ENCODE measurements around the gene FTO.

FTO gene

GRCh38 chr16:54156349-54156748 lies 452.4 kb downstream of the FTO start:
- TF ChIP-seq CTCF (IDR thresholded peaks at IDR 0.05; ENCODE audit: control insufficient read depth, insufficient read depth, low read depth, low read length, missing control alignments), result no peak
- DNase-seq (ENCODE audit: low read depth), result no peak
- no peak overlapping the region for H3K4me3 ChIP-seq (ENCODE audit: control insufficient read depth, low read depth, low read length)

- no peak for DNase-seq (ENCODE audit: low read depth)
- H3K4me3 ChIP-seq (ENCODE audit: control insufficient read depth, low read depth, low read length), result no peak overlapping the region
- no peak for TF ChIP-seq CTCF (IDR thresholded peaks at IDR 0.05; ENCODE audit: control insufficient read depth, insufficient read depth, low read depth, low read length, missing control alignments)
Measured at GRCh38 chr16:54158986-54159385, 455.0 kb downstream of the FTO start.

- no peak for DNase-seq (ENCODE audit: low read depth)
- H3K4me3 ChIP-seq (ENCODE audit: control insufficient read depth, low read depth, low read length), result no peak overlapping the region
- no peak for TF ChIP-seq CTCF (IDR thresholded peaks at IDR 0.05; ENCODE audit: control insufficient read depth, insufficient read depth, low read depth, low read length, missing control alignments)
Measured at GRCh38 chr16:54159490-54160080, 455.6 kb downstream of the FTO start.

- no peak overlapping the region for H3K4me3 ChIP-seq (ENCODE audit: control insufficient read depth, low read depth, low read length)
- no peak for TF ChIP-seq CTCF (IDR thresholded peaks at IDR 0.05; ENCODE audit: control insufficient read depth, insufficient read depth, low read depth, low read length, missing control alignments)
- DNase-seq (ENCODE audit: low read depth), result no peak
Measured at GRCh38 chr16:54160252-54160860, 456.4 kb downstream of the FTO start.

GRCh38 chr16:54160939-54161897 lies 457.3 kb downstream of the FTO start:
- no peak for TF ChIP-seq CTCF (IDR thresholded peaks at IDR 0.05; ENCODE audit: control insufficient read depth, insufficient read depth, low read depth, low read length, missing control alignments)
- DNase-seq (ENCODE audit: low read depth), result no peak
- no peak overlapping the region for H3K4me3 ChIP-seq (ENCODE audit: control insufficient read depth, low read depth, low read length)

- no peak for DNase-seq (ENCODE audit: low read depth)
Measured at GRCh38 chr16:54163197-54163843, 459.4 kb downstream of the FTO start.

More at GRCh38 chr16:54163197-54163843, 459.4 kb downstream of the FTO start:
- no peak overlapping the region for H3K4me3 ChIP-seq (ENCODE audit: control insufficient read depth, low read depth, low read length)
- no peak for TF ChIP-seq CTCF (IDR thresholded peaks at IDR 0.05; ENCODE audit: control insufficient read depth, insufficient read depth, low read depth, low read length, missing control alignments)

Data from AG09309 (cell line).